GM13977 (cell line): ENCODE data around the gene DYNLT1.

Experiments
- DNase-seq: peaks from one replicate; pipeline ENCODE4 v3.0.0; 2012; ENCODE audit warnings: low spot score
- CTCF ChIP-seq: IDR thresholded peaks from 2 replicates; pipeline ENCODE4 v1.5.1; 2012; ENCODE audit warnings: mild to moderate bottlenecking, control low read depth; ENCODE audit not compliant: insufficient read depth; ENCODE audit errors: extremely low read depth, missing control alignments
- in situ Hi-C: fragments of 300-500 bp; cut with MboI; formaldehyde crosslinking; loops from one replicate; pipeline ENCODE4 v1.12.0; 2022; ENCODE audit warnings: low sequenced_read_pairs, low pct_unique_long_range_greater_than_20kb, mixed read lengths, inconsistent platforms; ENCODE audit not compliant: unreplicated experiment

Gene DYNLT1

GRCh38 chr6:158631678-158632537, 12.6 kb downstream of the DYNLT1 start:
- in situ Hi-C loops = no loop called here
- no peak for DNase-seq
- no peak for TF ChIP-seq CTCF

- no peak for DNase-seq
- in situ Hi-C loops = no loop called here
- TF ChIP-seq CTCF = no peak
Observed at GRCh38 chr6:158630938-158631616, 13.5 kb downstream of the DYNLT1 start.

- in situ Hi-C loops = no loop called here
- DNase-seq = no peak
- peak; percentile 29 for TF ChIP-seq CTCF
Observed at GRCh38 chr6:158629367-158630221, 14.9 kb downstream of the DYNLT1 start.

GRCh38 chr6:158628542-158628941, 16.0 kb downstream of the DYNLT1 start:
- no peak for TF ChIP-seq CTCF
- in situ Hi-C loops = no loop called here
- no peak for DNase-seq

- in situ Hi-C loops = no loop called here
- DNase-seq = no peak
- no peak for TF ChIP-seq CTCF
Observed at GRCh38 chr6:158627940-158628211, 16.7 kb downstream of the DYNLT1 start.

GRCh38 chr6:158627168-158627939, 17.2 kb downstream of the DYNLT1 start:
- TF ChIP-seq CTCF = no peak
- in situ Hi-C loops = no loop called here
- no peak for DNase-seq
